ENCODE data around the gene TUBGCP2.

DNA sequence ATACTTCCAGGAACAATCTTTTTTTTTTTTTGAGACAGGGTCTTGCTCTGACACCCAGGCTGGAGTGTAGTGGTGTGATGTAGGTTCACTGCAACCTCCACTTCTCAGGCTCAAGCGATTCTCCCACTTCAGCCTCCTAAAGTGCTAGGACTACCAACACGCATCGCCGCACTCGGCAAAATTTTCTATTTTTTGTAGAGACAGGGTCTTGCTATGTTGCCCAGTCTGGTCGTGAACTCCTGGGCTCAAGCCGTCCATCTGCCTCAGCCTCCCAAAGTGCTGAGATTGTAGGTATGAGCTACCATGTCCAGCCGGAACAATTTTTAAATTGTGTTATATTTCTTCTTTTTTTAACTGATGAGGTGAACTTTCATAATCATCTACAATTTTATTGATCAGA lies 2.1 kb upstream of the TUBGCP2 start:
- TF ChIP-seq, protein P1, sequence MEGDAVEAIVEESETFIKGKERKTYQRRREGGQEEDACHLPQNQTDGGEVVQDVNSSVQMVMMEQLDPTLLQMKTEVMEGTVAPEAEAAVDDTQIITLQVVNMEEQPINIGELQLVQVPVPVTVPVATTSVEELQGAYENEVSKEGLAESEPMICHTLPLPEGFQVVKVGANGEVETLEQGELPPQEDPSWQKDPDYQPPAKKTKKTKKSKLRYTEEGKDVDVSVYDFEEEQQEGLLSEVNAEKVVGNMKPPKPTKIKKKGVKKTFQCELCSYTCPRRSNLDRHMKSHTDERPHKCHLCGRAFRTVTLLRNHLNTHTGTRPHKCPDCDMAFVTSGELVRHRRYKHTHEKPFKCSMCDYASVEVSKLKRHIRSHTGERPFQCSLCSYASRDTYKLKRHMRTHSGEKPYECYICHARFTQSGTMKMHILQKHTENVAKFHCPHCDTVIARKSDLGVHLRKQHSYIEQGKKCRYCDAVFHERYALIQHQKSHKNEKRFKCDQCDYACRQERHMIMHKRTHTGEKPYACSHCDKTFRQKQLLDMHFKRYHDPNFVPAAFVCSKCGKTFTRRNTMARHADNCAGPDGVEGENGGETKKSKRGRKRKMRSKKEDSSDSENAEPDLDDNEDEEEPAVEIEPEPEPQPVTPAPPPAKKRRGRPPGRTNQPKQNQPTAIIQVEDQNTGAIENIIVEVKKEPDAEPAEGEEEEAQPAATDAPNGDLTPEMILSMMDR (tag by site-specific recombination; IDR thresholded peaks at IDR 0.05), result no peak
- TF ChIP-seq ZFP37 (tag by site-specific recombination; IDR thresholded peaks at IDR 0.05) (no peak), ZBTB7A (tag by site-specific recombination; IDR thresholded peaks at IDR 0.05; ENCODE audit: low read depth) (no peak), ZNF274 (IDR thresholded peaks at IDR 0.05; ENCODE audit: low read length) (no peak), ZNF274 (tag by site-specific recombination; IDR thresholded peaks at IDR 0.05; ENCODE audit: borderline replicate concordance) (no peak), TCF7L2 (IDR thresholded peaks at IDR 0.05; ENCODE audit: borderline replicate concordance, low read depth, low read length) (no peak), ZNF184 (tag by site-specific recombination; IDR thresholded peaks at IDR 0.05) (no peak), ZBTB8A (tag by site-specific recombination; IDR thresholded peaks at IDR 0.05) (no peak)
- TF ChIP-seq, protein P2, sequence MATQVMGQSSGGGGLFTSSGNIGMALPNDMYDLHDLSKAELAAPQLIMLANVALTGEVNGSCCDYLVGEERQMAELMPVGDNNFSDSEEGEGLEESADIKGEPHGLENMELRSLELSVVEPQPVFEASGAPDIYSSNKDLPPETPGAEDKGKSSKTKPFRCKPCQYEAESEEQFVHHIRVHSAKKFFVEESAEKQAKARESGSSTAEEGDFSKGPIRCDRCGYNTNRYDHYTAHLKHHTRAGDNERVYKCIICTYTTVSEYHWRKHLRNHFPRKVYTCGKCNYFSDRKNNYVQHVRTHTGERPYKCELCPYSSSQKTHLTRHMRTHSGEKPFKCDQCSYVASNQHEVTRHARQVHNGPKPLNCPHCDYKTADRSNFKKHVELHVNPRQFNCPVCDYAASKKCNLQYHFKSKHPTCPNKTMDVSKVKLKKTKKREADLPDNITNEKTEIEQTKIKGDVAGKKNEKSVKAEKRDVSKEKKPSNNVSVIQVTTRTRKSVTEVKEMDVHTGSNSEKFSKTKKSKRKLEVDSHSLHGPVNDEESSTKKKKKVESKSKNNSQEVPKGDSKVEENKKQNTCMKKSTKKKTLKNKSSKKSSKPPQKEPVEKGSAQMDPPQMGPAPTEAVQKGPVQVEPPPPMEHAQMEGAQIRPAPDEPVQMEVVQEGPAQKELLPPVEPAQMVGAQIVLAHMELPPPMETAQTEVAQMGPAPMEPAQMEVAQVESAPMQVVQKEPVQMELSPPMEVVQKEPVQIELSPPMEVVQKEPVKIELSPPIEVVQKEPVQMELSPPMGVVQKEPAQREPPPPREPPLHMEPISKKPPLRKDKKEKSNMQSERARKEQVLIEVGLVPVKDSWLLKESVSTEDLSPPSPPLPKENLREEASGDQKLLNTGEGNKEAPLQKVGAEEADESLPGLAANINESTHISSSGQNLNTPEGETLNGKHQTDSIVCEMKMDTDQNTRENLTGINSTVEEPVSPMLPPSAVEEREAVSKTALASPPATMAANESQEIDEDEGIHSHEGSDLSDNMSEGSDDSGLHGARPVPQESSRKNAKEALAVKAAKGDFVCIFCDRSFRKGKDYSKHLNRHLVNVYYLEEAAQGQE (tag by site-specific recombination; IDR thresholded peaks at IDR 0.05), result no peak
- TF ChIP-seq, protein P3, sequence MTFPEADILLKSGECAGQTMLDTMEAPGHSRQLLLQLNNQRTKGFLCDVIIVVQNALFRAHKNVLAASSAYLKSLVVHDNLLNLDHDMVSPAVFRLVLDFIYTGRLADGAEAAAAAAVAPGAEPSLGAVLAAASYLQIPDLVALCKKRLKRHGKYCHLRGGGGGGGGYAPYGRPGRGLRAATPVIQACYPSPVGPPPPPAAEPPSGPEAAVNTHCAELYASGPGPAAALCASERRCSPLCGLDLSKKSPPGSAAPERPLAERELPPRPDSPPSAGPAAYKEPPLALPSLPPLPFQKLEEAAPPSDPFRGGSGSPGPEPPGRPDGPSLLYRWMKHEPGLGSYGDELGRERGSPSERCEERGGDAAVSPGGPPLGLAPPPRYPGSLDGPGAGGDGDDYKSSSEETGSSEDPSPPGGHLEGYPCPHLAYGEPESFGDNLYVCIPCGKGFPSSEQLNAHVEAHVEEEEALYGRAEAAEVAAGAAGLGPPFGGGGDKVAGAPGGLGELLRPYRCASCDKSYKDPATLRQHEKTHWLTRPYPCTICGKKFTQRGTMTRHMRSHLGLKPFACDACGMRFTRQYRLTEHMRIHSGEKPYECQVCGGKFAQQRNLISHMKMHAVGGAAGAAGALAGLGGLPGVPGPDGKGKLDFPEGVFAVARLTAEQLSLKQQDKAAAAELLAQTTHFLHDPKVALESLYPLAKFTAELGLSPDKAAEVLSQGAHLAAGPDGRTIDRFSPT (tag by site-specific recombination; IDR thresholded peaks at IDR 0.05), result no peak
- TF ChIP-seq, protein P4, sequence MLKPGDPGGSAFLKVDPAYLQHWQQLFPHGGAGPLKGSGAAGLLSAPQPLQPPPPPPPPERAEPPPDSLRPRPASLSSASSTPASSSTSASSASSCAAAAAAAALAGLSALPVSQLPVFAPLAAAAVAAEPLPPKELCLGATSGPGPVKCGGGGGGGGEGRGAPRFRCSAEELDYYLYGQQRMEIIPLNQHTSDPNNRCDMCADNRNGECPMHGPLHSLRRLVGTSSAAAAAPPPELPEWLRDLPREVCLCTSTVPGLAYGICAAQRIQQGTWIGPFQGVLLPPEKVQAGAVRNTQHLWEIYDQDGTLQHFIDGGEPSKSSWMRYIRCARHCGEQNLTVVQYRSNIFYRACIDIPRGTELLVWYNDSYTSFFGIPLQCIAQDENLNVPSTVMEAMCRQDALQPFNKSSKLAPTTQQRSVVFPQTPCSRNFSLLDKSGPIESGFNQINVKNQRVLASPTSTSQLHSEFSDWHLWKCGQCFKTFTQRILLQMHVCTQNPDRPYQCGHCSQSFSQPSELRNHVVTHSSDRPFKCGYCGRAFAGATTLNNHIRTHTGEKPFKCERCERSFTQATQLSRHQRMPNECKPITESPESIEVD (tag by site-specific recombination; IDR thresholded peaks at IDR 0.05), result no peak

All from HEK293 (cell line).